Subcutaneous adipose tissue (tissue), 4 donors: ENCODE data around the gene RTTN. TPM values are rescaled to one million over a fixed set of nuclear protein-coding genes. Genes with fewer than 3 reads are reported as not detected.

Experiments used
- CTCF ChIP-seq: fragments of 450-650 bp; IDR thresholded peaks from one replicate; pipeline ENCODE4 v1.5.1; 2016; ENCODE audit warnings: low read depth, mild to moderate bottlenecking, control low read depth, antibody characterized with exemption, moderate library complexity
- total RNA-seq, 4 donors: library from RNA; depleted of rRNA; stranded (reverse); fragments of >200 nt; gene quantifications; one replicate each; pipeline ENCODE4 v1.1.0, GENCODE V29; 2016

RTTN gene
- total RNA-seq, 4 donors from 2014 or later = 13.1 to 24.1 (median 19.9) TPM

- TF ChIP-seq CTCF = no peak
Observed at GRCh38 chr18:70197026-70197425, 8.5 kb downstream of the RTTN start.

- no peak for TF ChIP-seq CTCF
Observed at GRCh38 chr18:70195852-70196434, 9.5 kb downstream of the RTTN start.

GRCh38 chr18:70195014-70195614 lies 10.4 kb downstream of the RTTN start:
- no peak for TF ChIP-seq CTCF

- TF ChIP-seq CTCF = no peak
Observed at GRCh38 chr18:70194227-70194890, 11.1 kb downstream of the RTTN start.

- TF ChIP-seq CTCF = no peak
Observed at GRCh38 chr18:70190529-70190928, 15.0 kb downstream of the RTTN start.

GRCh38 chr18:70188113-70188512 lies 17.4 kb downstream of the RTTN start:
- TF ChIP-seq CTCF = no peak

GRCh38 chr18:70183441-70183840 lies 22.0 kb downstream of the RTTN start:
- TF ChIP-seq CTCF = no peak
